Spleen (tissue), 7 donors: Measurements from ENCODE around the gene FYN.

Source experiments
- POLR2A ChIP-seq, 3 donors: fragments of 450-650 bp; IDR thresholded peaks; one replicate each; pipeline ENCODE4 v1.5.1; 2017; ENCODE audit warnings: antibody characterized with exemption in 3 of 3, mild to moderate bottlenecking in 1 of 3
- POLR2AphosphoS5 ChIP-seq, 3 donors: sonication (generic); formaldehyde crosslinking; IDR thresholded peaks; one replicate each; pipeline ENCODE4 v1.5.1; 2017; ENCODE audit warnings: antibody characterized with exemption in 3 of 3
- TF ChIP-seq, protein P1 (sequence below), 11 experiments: fragments of 200-600 bp in 7 of 11; fragments of 450-650 bp in 4 of 11; sonication (generic) in 4 of 11; IDR thresholded peaks in 8 of 11; conservative IDR thresholded peaks in 3 of 11; 1 replicate in 7 of 11; 2 replicates in 4 of 11; pipeline versions ENCODE4 v1.4.0 to v1.8.0; 2016 to 2021; ENCODE audit warnings: antibody characterized with exemption in 11 of 11, inconsistent platforms in 4 of 11, mild to moderate bottlenecking in 1 of 11
- donor health status: DM: no; HTN: no; CAD: no; lungs with moderate emphysema.
- donor health status: DM: no; HTN: no; CAD: no.
- donor health status: DM: no; HTN: no; CAD: no.

DNA sequence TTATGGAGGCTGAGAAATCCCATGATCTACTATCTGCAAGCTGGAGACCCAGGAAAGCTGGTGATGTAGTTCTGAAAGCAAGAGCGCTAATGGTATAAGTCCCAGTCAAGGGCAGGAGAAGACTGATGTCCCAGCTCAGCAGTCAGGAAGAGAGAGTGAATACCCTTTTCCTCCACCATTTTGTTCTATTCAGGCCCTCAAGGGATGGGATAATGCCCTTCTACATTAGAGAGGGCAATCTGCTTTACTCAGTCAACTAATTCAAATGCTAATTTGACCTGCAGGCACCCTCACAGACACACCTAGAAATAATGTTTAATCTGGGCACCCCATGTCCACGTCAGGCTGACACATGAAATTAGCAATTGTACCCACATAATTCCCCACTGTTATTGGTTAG lies 10.8 kb upstream of the FYN start:
- TF ChIP-seq, protein P1, sequence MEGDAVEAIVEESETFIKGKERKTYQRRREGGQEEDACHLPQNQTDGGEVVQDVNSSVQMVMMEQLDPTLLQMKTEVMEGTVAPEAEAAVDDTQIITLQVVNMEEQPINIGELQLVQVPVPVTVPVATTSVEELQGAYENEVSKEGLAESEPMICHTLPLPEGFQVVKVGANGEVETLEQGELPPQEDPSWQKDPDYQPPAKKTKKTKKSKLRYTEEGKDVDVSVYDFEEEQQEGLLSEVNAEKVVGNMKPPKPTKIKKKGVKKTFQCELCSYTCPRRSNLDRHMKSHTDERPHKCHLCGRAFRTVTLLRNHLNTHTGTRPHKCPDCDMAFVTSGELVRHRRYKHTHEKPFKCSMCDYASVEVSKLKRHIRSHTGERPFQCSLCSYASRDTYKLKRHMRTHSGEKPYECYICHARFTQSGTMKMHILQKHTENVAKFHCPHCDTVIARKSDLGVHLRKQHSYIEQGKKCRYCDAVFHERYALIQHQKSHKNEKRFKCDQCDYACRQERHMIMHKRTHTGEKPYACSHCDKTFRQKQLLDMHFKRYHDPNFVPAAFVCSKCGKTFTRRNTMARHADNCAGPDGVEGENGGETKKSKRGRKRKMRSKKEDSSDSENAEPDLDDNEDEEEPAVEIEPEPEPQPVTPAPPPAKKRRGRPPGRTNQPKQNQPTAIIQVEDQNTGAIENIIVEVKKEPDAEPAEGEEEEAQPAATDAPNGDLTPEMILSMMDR (IDR thresholded peaks at IDR 0.05 in 8 of 11, conservative IDR thresholded peaks at IDR 0.05 in 3 of 11), result no peak
- TF ChIP-seq POLR2AphosphoS5 (IDR thresholded peaks at IDR 0.05) (no peak), POLR2A (IDR thresholded peaks at IDR 0.05) (no peak)
